K562 (cell line): ENCODE data around the gene FAM20C. TPM values are rescaled to one million over a fixed set of nuclear protein-coding genes. Genes with fewer than 3 reads are reported as not detected.

Experiments used
- ATAC-seq: fragments of 200-7000 bp; cut with Tn5 transposase; 3 replicates; pipeline ENCODE4 v1.9.1; 2020; ENCODE audit warnings: moderate library complexity
- BruUV-seq: library from RNA; stranded (reverse); fragments of 400-500 nt; replicated peaks from 2 replicates; lab custom pipeline; 2021; lab: Mats Ljungman, UMichigan
- CTCF ChIA-PET: fragments of 300-600 bp; formaldehyde crosslinking; extraction: SDS; loops from one replicate; lab custom pipeline; 2021; ENCODE audit warnings: low intra/inter-chr PET ratio; lab: Yijun Ruan, JAX
- POLR2A ChIA-PET: fragments of 300-600, 350-650 bp; sonication (Branson Sonifier 250); formaldehyde crosslinking; extraction: SDS; loops from one replicate; lab custom pipeline; 2021; ENCODE audit warnings: antibody characterized with exemption, inconsistent platforms; lab: Yijun Ruan, JAX
- DNase-seq, 4 experiments: peaks; one replicate each; pipeline versions ENCODE4 v3.0.0 to v3.0.0-alpha.2; 2011 to 2018; ENCODE audit warnings: low spot score in 3 of 4, mixed read lengths in 3 of 4; ENCODE audit errors: extremely low read depth in 1 of 4
- FAIRE-seq: peaks from 2 replicates; lab custom pipeline; 2011; peaks lifted over from hg19 to GRCh38; lab: Jason Lieb, UNC
- H2AFZ ChIP-seq: 2 replicates; pipeline ENCODE4 v1.6.0; 2011; ENCODE audit warnings: low read depth, low read length, control low read depth, inconsistent platforms
- H3K27ac ChIP-seq: fragments of 200-600 bp; 3 replicates; pipeline ENCODE4 v1.8.0; 2011; ENCODE audit warnings: low read depth, mild to moderate bottlenecking, control low read depth, inconsistent platforms, low read length, moderate library complexity, mixed read lengths; ENCODE audit errors: extremely low read depth
- H3K27me3 ChIP-seq, 2 experiments: fragments of 300-600 bp in 1 of 2; 2 replicates in 1 of 2; 3 replicates in 1 of 2; pipeline versions ENCODE4 v1.6.0 to v1.8.0; 2011; ENCODE audit warnings: inconsistent platforms in 2 of 2, low read length in 2 of 2, mild to moderate bottlenecking in 1 of 2, mixed read lengths in 1 of 2, moderate library complexity in 1 of 2; ENCODE audit not compliant: control insufficient read depth in 2 of 2, insufficient read depth in 2 of 2
- H3K36me3 ChIP-seq: fragments of 300-600 bp; 3 replicates; pipeline ENCODE4 v1.8.0; 2011; ENCODE audit warnings: mild to moderate bottlenecking, low read length, inconsistent platforms; ENCODE audit not compliant: control insufficient read depth, insufficient read depth
- H3K4me1 ChIP-seq, 2 experiments: fragments of 200-600 bp in 1 of 2; replicated peaks in 1 of 2; 2 replicates in 1 of 2; 3 replicates in 1 of 2; pipeline versions ENCODE4 v1.5.1 to v1.8.0; 2011; ENCODE audit warnings: inconsistent platforms in 2 of 2, low read length in 2 of 2, mild to moderate bottlenecking in 1 of 2, mixed read lengths in 1 of 2, moderate library complexity in 1 of 2; ENCODE audit not compliant: control insufficient read depth in 2 of 2, insufficient read depth in 2 of 2
- H3K4me2 ChIP-seq: 2 replicates; pipeline ENCODE4 v1.6.1; 2011; ENCODE audit warnings: low read length, control low read depth, inconsistent platforms, mixed read lengths; ENCODE audit not compliant: insufficient read depth
- H3K4me3 ChIP-seq: fragments of 200-600 bp; sonication (generic), shearing (Covaris generic); 2 replicates; pipeline ENCODE4 v1.5.1; 2016; ENCODE audit warnings: control low read depth, inconsistent platforms
- H3K79me2 ChIP-seq: fragments of 200-600 bp; 3 replicates; pipeline ENCODE4 v1.8.0; 2011; ENCODE audit warnings: low read length, inconsistent platforms; ENCODE audit not compliant: control insufficient read depth, insufficient read depth
- H3K9ac ChIP-seq, 2 experiments: 2 replicates each; pipeline versions ENCODE4 v1.6.0 to v1.6.1; 2011; ENCODE audit warnings: low read depth in 2 of 2, low read length in 2 of 2, control low read depth in 1 of 2, inconsistent platforms in 1 of 2, mild to moderate bottlenecking in 1 of 2, mixed read lengths in 1 of 2; ENCODE audit not compliant: insufficient read depth in 1 of 2
- H3K9me1 ChIP-seq: one replicate; pipeline ENCODE4 v1.6.0; 2011; ENCODE audit warnings: inconsistent platforms, mild to moderate bottlenecking, low read length, moderate library complexity; ENCODE audit not compliant: control insufficient read depth, insufficient read depth
- H3K9me3 ChIP-seq: replicated peaks from 2 replicates; pipeline ENCODE4 v1.5.1; 2011; ENCODE audit warnings: low read depth, low read length, inconsistent platforms; ENCODE audit not compliant: control insufficient read depth, insufficient read depth
- H4K20me1 ChIP-seq: replicated peaks from 2 replicates; pipeline ENCODE4 v1.6.1; 2011; ENCODE audit warnings: low read length, inconsistent platforms, mixed read lengths; ENCODE audit not compliant: control insufficient read depth, insufficient read depth
- BRF2 ChIP-seq: IDR thresholded peaks from 3 replicates; pipeline ENCODE4 v1.6.1; 2011; ENCODE audit warnings: borderline replicate concordance, mild to moderate bottlenecking; ENCODE audit not compliant: insufficient read length, insufficient read depth
- CBFB ChIP-seq: sonication (generic); formaldehyde crosslinking; IDR thresholded peaks from 2 replicates; pipeline ENCODE4 v1.4.0; 2020; ENCODE audit warnings: mild to moderate bottlenecking, missing genetic modification reagents
- DEAF1 ChIP-seq: fragments of 450-650 bp; formaldehyde crosslinking; IDR thresholded peaks from 2 replicates; pipeline ENCODE4 v1.4.0; 2020; ENCODE audit warnings: mild to moderate bottlenecking, moderate library complexity
- FOSL1 ChIP-seq: fragments of 200-800 bp; sonication (Bioruptor generic); conservative IDR thresholded peaks from 2 replicates; pipeline ENCODE4 v1.6.1; 2016; ENCODE audit warnings: missing genetic modification characterization, missing compliant biosample characterization
- RBM22 ChIP-seq: fragments of 200-400 bp; formaldehyde crosslinking; IDR thresholded peaks from 2 replicates; pipeline ENCODE4 v1.6.1; 2018; ENCODE audit warnings: low read length, low read depth; ENCODE audit not compliant: poor library complexity, severe bottlenecking
- RBM25 ChIP-seq: fragments of 200-400 bp; formaldehyde crosslinking; IDR thresholded peaks from 2 replicates; pipeline ENCODE4 v1.6.1; 2018; ENCODE audit warnings: low read length, low read depth, moderate library complexity; ENCODE audit not compliant: severe bottlenecking
- SFPQ ChIP-seq: fragments of 200-400 bp; formaldehyde crosslinking; IDR thresholded peaks from 2 replicates; pipeline ENCODE4 v1.6.1; 2017; ENCODE audit warnings: mild to moderate bottlenecking, low read depth, low read length, moderate library complexity
- ZNF583 ChIP-seq: fragments of 250-450 bp; sonication (Bioruptor Pico); IDR thresholded peaks from 2 replicates; pipeline ENCODE4 v1.4.0; 2020
- WGBS: fragments of 100-300 bp; shearing (Covaris generic); methylation state at CpG from one replicate; pipeline ENCODE4 v1.1.6; 2016; ENCODE audit warnings: low coverage, mixed read lengths; ENCODE audit not compliant: insufficient coverage; ENCODE audit errors: missing lambda C conversion rate; 5-methylcytosine and 5-hydroxymethylcytosine counted together
- in situ Hi-C: fragments of 300-500 bp; cut with MboI; formaldehyde crosslinking; loops from 4 replicates; pipeline ENCODE4 v1.15.0; 2018; ENCODE audit warnings: inconsistent platforms, mixed read lengths
- intact Hi-C: fragments of 100-400 bp; cut with micrococcal nuclease; formaldehyde crosslinking; loops from 2 replicates; pipeline ENCODE4 v1.14.2; 2022
- polyA plus RNA-seq, 8 experiments: library from polyadenylated mRNA; depleted of rRNA in 4 of 8; stranded (reverse) in 5 of 8; unstranded in 3 of 8; fragments of >200 nt; fragmentation: Nextera tagmentation in 2 of 8; fragmentation: Illumina TruSeq in 1 of 8; extraction: Ambion mirVana in 2 of 8; extraction: Trizol in 1 of 8; gene quantifications; 2 replicates each; pipeline versions ENCODE4 v1.2.1 to v1.2.3, GENCODE V29; 2011 to 2014; ENCODE audit warnings: inconsistent platforms in 1 of 8, missing spikeins in 1 of 8
- total RNA-seq, 7 experiments: library from RNA; depleted of rRNA in 6 of 7; stranded (reverse); fragments of >200 nt in 6 of 7; fragmentation: Illumina TruSeq in 2 of 7; extraction: Trizol in 2 of 7; gene quantifications; 2 replicates each; pipeline versions ENCODE4 v1.2.1 to v1.2.3, GENCODE V29; 2011 to 2021; ENCODE audit warnings: low replicate concordance in 1 of 7

FAM20C gene
- total and polyA plus RNA-seq, 9 of the 15 experiments (the other 6 are each of a cell fraction or from before 2014, with no cell fraction given), result 0.09 TPM; not detected in 8

DNA sequence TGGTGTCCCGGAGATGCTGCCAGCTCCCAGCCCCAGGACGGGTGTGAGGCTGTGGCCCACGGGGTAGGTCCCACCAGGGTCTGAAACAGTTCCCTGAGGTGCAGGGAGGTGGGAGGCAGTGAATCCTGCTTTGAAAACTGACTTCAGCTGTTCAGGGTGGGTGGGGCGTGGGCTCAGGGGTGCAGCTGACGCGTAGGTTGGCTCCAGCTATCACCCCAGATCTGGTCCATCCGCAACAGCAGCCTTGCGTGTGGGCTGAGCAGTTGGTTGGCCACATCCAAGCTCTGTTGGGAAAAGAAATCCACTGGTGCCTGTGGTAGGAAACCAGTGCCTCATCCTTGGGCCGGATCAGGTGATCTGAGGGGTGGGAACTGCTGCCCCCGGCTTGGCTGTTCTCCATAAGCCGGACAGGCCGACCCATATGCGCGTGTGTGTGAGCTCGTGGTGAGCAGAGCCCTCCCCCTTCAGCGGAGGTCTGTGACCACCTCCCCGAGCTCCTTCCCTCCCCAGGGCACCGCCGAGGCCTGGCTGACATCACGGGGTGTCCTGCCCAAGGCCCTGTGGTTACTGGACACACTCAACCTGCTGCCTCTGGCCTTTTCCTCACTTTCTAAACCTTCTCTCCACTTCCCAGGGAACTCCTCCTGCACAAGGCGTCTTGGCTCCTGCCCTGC, 15.4 kb upstream of the FAM20C start:
- TF ChIP-seq RBM25 (no peak), SFPQ (no peak), RBM22 (no peak), CBFB (CRISPR knock-in tag) (no peak), FOSL1 (tag) (no peak), BRF2 (no peak), ZNF583 (CRISPR knock-in tag) (no peak), DEAF1 (CRISPR knock-in tag) (no peak)
- WGBS, result under 1% methylated on average over 17 of the region's 21 CpGs
- H3K4me1 ChIP-seq, result peaks cover 0 to 8% of the 10 kb centered on the region in 2 experiments; a peak in 2 of 5 replicates
- ChIA-PET POLR2A (no interaction called here), CTCF (no interaction called here)
- no peak overlapping the region; a peak in 1 of 4 replicates for H3K9ac ChIP-seq
- peaks cover 59 to 95% of the 10 kb centered on the region in 2 experiments for H3K27me3 ChIP-seq
- H3K27ac ChIP-seq, result no peak overlapping the region
- H3K9me3 ChIP-seq, result no peaks in the 10 kb centered on the region
- no peak for DNase-seq
- no peaks in the 10 kb centered on the region for H3K79me2 ChIP-seq
- FAIRE-seq, result no peak
- intact Hi-C loops, result no loop called here
- no peak overlapping the region for H3K4me2 ChIP-seq
- H3K9me1 ChIP-seq, result no peaks in the 10 kb centered on the region
- peaks cover 15% of the 10 kb centered on the region for H4K20me1 ChIP-seq
- no peak overlapping the region for H3K4me3 ChIP-seq
- in situ Hi-C loops, result no loop called here
- no peak for ATAC-seq
- no peaks in the 10 kb centered on the region for H3K36me3 ChIP-seq
- no TSS peak for BruUV-seq
- no peak overlapping the region for H2AFZ ChIP-seq
